Measurements from ENCODE around the gene MIGA2. TPM values are rescaled to one million over a fixed set of nuclear protein-coding genes. Genes with fewer than 3 reads are reported as not detected.

Gene MIGA2
- total and polyA plus RNA-seq, 2 of the 4 experiments (the other 2 are of a cell fraction) = 12.5 to 25.3 TPM

GRCh38 chr9:129094387-129095169, 58.2 kb downstream of the MIGA2 start:
- CTCF ChIA-PET = no interaction called here
- H3K4me3 ChIP-seq (ENCODE audit: insufficient read depth, low read depth, low read length) = no peak overlapping the region
- WGBS, 2 experiments (ENCODE audit: extremely low coverage in 2 of 2, insufficient read length in 1 of 2) = 93% methylated on average over 3 of the region's 13 CpGs; no CpG with 5 or more reads in 1 of the 2 experiments

More at GRCh38 chr9:129094387-129095169, 58.2 kb downstream of the MIGA2 start:
- H3K4me2 ChIP-seq (ENCODE audit: low read depth, low read length) = no peak overlapping the region
- H4K20me1 ChIP-seq (ENCODE audit: insufficient read depth, low read length) = no peaks in the 10 kb centered on the region
- H3K79me1 ChIP-seq (ENCODE audit: low read depth in 1 of 2, low read length in 2 of 2) = no peaks in the 10 kb centered on the region
- H2BK20ac ChIP-seq (ENCODE audit: low read depth, low read length) = no peak overlapping the region
- H3K27ac ChIP-seq (ENCODE audit: insufficient read depth, low read length) = no peak overlapping the region
- no peak overlapping the region for H3K23ac ChIP-seq (ENCODE audit: low read depth, low read length)
- no peak overlapping the region for H4K91ac ChIP-seq (ENCODE audit: insufficient read depth, low read depth, low read length)
- POLR2A ChIA-PET (ENCODE audit: unreplicated experiment) = no interaction called here
- no peak overlapping the region for H2BK120ac ChIP-seq (ENCODE audit: low read depth, low read length)
- no peak overlapping the region for H2BK15ac ChIP-seq (ENCODE audit: low read depth, low read length)
- intact Hi-C loops (cut with micrococcal nuclease) = no loop called here
- dilution Hi-C loops (cut with HindIII; ENCODE audit: low sequenced_read_pairs, unreplicated experiment) = no loop called here
- no peak overlapping the region for H2AFZ ChIP-seq (replicated peaks; ENCODE audit: low read length, poor library complexity)
- no peaks in the 10 kb centered on the region for H3K27me3 ChIP-seq (ENCODE audit: control insufficient read depth, insufficient read depth, low read length)
- no peaks in the 10 kb centered on the region for H3K9me1 ChIP-seq (ENCODE audit: insufficient read depth, low read length)
- peaks cover 36% of the 10 kb centered on the region for H3K36me3 ChIP-seq (ENCODE audit: control insufficient read depth, insufficient read depth, low read length)
- no peak overlapping the region for H3K9ac ChIP-seq (ENCODE audit: low read depth, low read length)
- no peak overlapping the region for H3K18ac ChIP-seq (ENCODE audit: low read depth, low read length)
- in situ Hi-C loops (cut with MboI; ENCODE audit: low sequenced_read_pairs) = no loop called here
- H2AK9ac ChIP-seq (replicated peaks; ENCODE audit: low read depth, low read length, poor library complexity) = no peak overlapping the region
- H3K56ac ChIP-seq (ENCODE audit: extremely low read depth, insufficient read depth, low read length) = no peak overlapping the region
- no peak for DNase-seq
- no TSS peak for BruUV-seq (replicated peaks)
- no peaks in the 10 kb centered on the region for H3K9me3 ChIP-seq (ENCODE audit: control insufficient read depth, insufficient read depth, low read length)
- H3K4me1 ChIP-seq (ENCODE audit: control insufficient read depth, insufficient read depth, low read length) = no peaks in the 10 kb centered on the region
- H3K4ac ChIP-seq (ENCODE audit: low read depth, low read length) = no peak overlapping the region
- H2AK5ac ChIP-seq (ENCODE audit: low read depth, low read length) = no peak overlapping the region
- no peak overlapping the region for H2BK5ac ChIP-seq (ENCODE audit: low read depth, low read length, poor library complexity, severe bottlenecking)
- TF ChIP-seq MXI1 (IDR thresholded peaks at IDR 0.05; ENCODE audit: borderline replicate concordance, low read depth, low read length) (no peak), MAZ (IDR thresholded peaks at IDR 0.05; ENCODE audit: borderline replicate concordance, low read depth, low read length) (no peak), CHD1 (IDR thresholded peaks at IDR 0.05; ENCODE audit: low read depth, low read length) (no peak)
- ATAC-seq (ENCODE audit: low read depth) = no peak
- no peak overlapping the region for H3K14ac ChIP-seq (replicated peaks; ENCODE audit: low read depth, low read length)
- H4K8ac ChIP-seq (ENCODE audit: low read depth in 2 of 2, low read length in 2 of 2) = no peak overlapping the region
- H4K5ac ChIP-seq (ENCODE audit: low read depth, low read length) = no peak overlapping the region

Measured in IMR-90 (cell line).